ENCODE results near the gene DGCR8. TPM values are rescaled to one million over a fixed set of nuclear protein-coding genes. Genes with fewer than 3 reads are reported as not detected.

Gene DGCR8
- total and polyA plus RNA-seq, 4 donors = 13.2 to 38.4 (median 26.2) TPM

- ATAC-seq (ENCODE audit: insufficient read depth, low FRiP score) = no peak
- DNase-seq = no peak
- H3K4me1 ChIP-seq (ENCODE audit: control insufficient read depth in 5 of 5, insufficient read depth in 5 of 5, low read length in 5 of 5) = peaks cover 0 to 3% (median 0%) of the 10 kb centered on the region in 5 donors
- peaks cover 0 to 35% (median 0%) of the 10 kb centered on the region in 4 donors for H3K36me3 ChIP-seq (ENCODE audit: control insufficient read depth in 4 of 4, insufficient read depth in 4 of 4, low read length in 4 of 4)
- H3K9ac ChIP-seq (ENCODE audit: insufficient read depth in 1 of 2, low read length in 2 of 2) = no peak overlapping the region
- no peaks in the 10 kb centered on the region for H3K9me3 ChIP-seq (ENCODE audit: control insufficient read depth in 4 of 4, insufficient read depth in 3 of 4, low read length in 3 of 4)
- H3K4me3 ChIP-seq = no peak overlapping the region
- no peak for TF ChIP-seq CTCF (IDR thresholded peaks at IDR 0.05; ENCODE audit: control extremely low read depth, extremely low read depth)
- WGBS, 2 donors = 91 to 94% methylated on average over 26 to 27 of the region's 27 CpGs
- no peak overlapping the region for H3K27ac ChIP-seq (ENCODE audit: low read depth in 1 of 2, low read length in 1 of 2)
- no peaks in the 10 kb centered on the region for H3K27me3 ChIP-seq (ENCODE audit: control insufficient read depth in 3 of 3, insufficient read depth in 3 of 3, low read length in 2 of 3)
Observed at GRCh38 chr22:20063271-20064139, 16.5 kb upstream of the DGCR8 start.

GRCh38 chr22:20064140-20064480 is 15.9 kb upstream of the DGCR8 start:
- Histone ChIP-seq H3K4me3 (no peak overlapping the region), H3K27me3 (ENCODE audit: control insufficient read depth in 3 of 3, insufficient read depth in 3 of 3, low read length in 2 of 3) (no peaks in the 10 kb centered on the region), H3K4me1 (ENCODE audit: control insufficient read depth in 5 of 5, insufficient read depth in 5 of 5, low read length in 5 of 5) (peaks cover 0 to 3% (median 0%) of the 10 kb centered on the region in 5 donors), H3K9me3 (ENCODE audit: control insufficient read depth in 4 of 4, insufficient read depth in 3 of 4, low read length in 3 of 4) (no peaks in the 10 kb centered on the region), H3K9ac (ENCODE audit: insufficient read depth in 1 of 2, low read length in 2 of 2) (no peak overlapping the region), H3K36me3 (ENCODE audit: control insufficient read depth in 4 of 4, insufficient read depth in 4 of 4, low read length in 4 of 4) (peaks cover 0 to 35% (median 0%) of the 10 kb centered on the region in 4 donors), H3K27ac (ENCODE audit: low read depth in 1 of 2, low read length in 1 of 2) (no peak overlapping the region)
- TF ChIP-seq CTCF (IDR thresholded peaks at IDR 0.05; ENCODE audit: control extremely low read depth, extremely low read depth) = no peak
- 75 to 81% methylated on average over 3 of the region's 3 CpGs for WGBS, 2 donors
- no peak for DNase-seq
- no peak for ATAC-seq (ENCODE audit: insufficient read depth, low FRiP score)

GRCh38 chr22:20064545-20065262 is 15.3 kb upstream of the DGCR8 start:
- Histone ChIP-seq H3K9ac (ENCODE audit: insufficient read depth in 1 of 2, low read length in 2 of 2) (no peak overlapping the region), H3K27me3 (ENCODE audit: control insufficient read depth in 3 of 3, insufficient read depth in 3 of 3, low read length in 2 of 3) (no peaks in the 10 kb centered on the region), H3K36me3 (ENCODE audit: control insufficient read depth in 4 of 4, insufficient read depth in 4 of 4, low read length in 4 of 4) (peaks cover 0 to 35% (median 0%) of the 10 kb centered on the region in 4 donors), H3K4me3 (no peak overlapping the region), H3K9me3 (ENCODE audit: control insufficient read depth in 4 of 4, insufficient read depth in 3 of 4, low read length in 3 of 4) (no peaks in the 10 kb centered on the region), H3K27ac (ENCODE audit: low read depth in 1 of 2, low read length in 1 of 2) (no peak overlapping the region), H3K4me1 (ENCODE audit: control insufficient read depth in 5 of 5, insufficient read depth in 5 of 5, low read length in 5 of 5) (peaks cover 0 to 3% (median 0%) of the 10 kb centered on the region in 5 donors)
- DNase-seq = no peak
- ATAC-seq (ENCODE audit: insufficient read depth, low FRiP score) = no peak
- WGBS, 2 donors = 92 to 96% methylated on average over 18 of the region's 18 CpGs
- TF ChIP-seq CTCF (IDR thresholded peaks at IDR 0.05; ENCODE audit: control extremely low read depth, extremely low read depth) = no peak

All from lung (tissue), 12 donors.